Aorta (tissue), 5 donors: ENCODE measurements around the gene WSCD2. TPM values are rescaled to one million over a fixed set of nuclear protein-coding genes. Genes with fewer than 3 reads are reported as not detected.

Experiments used
- ATAC-seq: fragments of 200-7000 bp; cut with Tn5 transposase; one replicate; pipeline ENCODE4 v1.9.1; 2022; ENCODE audit warnings: moderate library complexity; ENCODE audit not compliant: low FRiP score
- DNase-seq, 2 donors: peaks; one replicate each; pipeline ENCODE4 v3.0.0-alpha.2; 2020
- H3K27ac ChIP-seq, 2 donors: one replicate each; pipeline ENCODE4 v1.5.1; 2013; ENCODE audit warnings: low read length in 2 of 2, mild to moderate bottlenecking in 2 of 2, moderate library complexity in 2 of 2, control low read depth in 1 of 2, inconsistent platforms in 1 of 2, low read depth in 1 of 2
- H3K27me3 ChIP-seq, 2 donors: one replicate each; pipeline ENCODE4 v1.6.1; 2013; ENCODE audit warnings: control low read depth in 1 of 2, low read length in 1 of 2, mild to moderate bottlenecking in 1 of 2, moderate library complexity in 1 of 2; ENCODE audit not compliant: insufficient read depth in 2 of 2, control insufficient read depth in 1 of 2
- H3K36me3 ChIP-seq, 2 donors: one replicate each; pipeline ENCODE4 v1.6.1; 2013; ENCODE audit warnings: control low read depth in 1 of 2, low read length in 1 of 2, mild to moderate bottlenecking in 1 of 2; ENCODE audit not compliant: insufficient read depth in 2 of 2, control insufficient read depth in 1 of 2
- H3K4me1 ChIP-seq, 2 donors: one replicate each; pipeline ENCODE4 v1.6.1; 2013; ENCODE audit warnings: low read length in 2 of 2, control low read depth in 1 of 2, mild to moderate bottlenecking in 1 of 2, moderate library complexity in 1 of 2; ENCODE audit not compliant: insufficient read depth in 2 of 2, control insufficient read depth in 1 of 2
- H3K4me3 ChIP-seq, 2 donors: one replicate each; pipeline ENCODE4 v1.5.1; 2013; ENCODE audit warnings: low read length in 2 of 2, control low read depth in 1 of 2, mild to moderate bottlenecking in 1 of 2
- H3K9me3 ChIP-seq: one replicate; pipeline ENCODE4 v1.6.1; 2013; ENCODE audit warnings: mild to moderate bottlenecking, low read length; ENCODE audit not compliant: control insufficient read depth
- WGBS, 2 donors: extraction: QIAGEN DNeasy Blood & Tissue Kit; methylation state at CpG; one replicate each; pipeline ENCODE4 v1.1.7; 2013; 5-methylcytosine and 5-hydroxymethylcytosine counted together
- intact Hi-C, 2 donors: fragments of 100-400 bp; cut with DNase I; formaldehyde crosslinking; loops; one replicate each; pipeline versions ENCODE4 v1.14.2 to v1.15.0; 2022
- polyA plus RNA-seq, 2 donors: library from polyadenylated mRNA; stranded (reverse); fragments of 200-250 nt; gene quantifications; one replicate each; pipeline ENCODE4 v1.2.3, GENCODE V29; 2013
- total RNA-seq, 2 donors: library from RNA; stranded (reverse); fragmentation: NEBNext Ultra II Directional; extraction: Animal tissue kit (Norgen Biotek cat#: 25700); gene quantifications; one replicate each; pipeline ENCODE4 v1.2.1, GENCODE V29; 2021
- donor health status: healthy with polysubstance abuse.
- donor health status: Bipolar disorder and iron deficiency.
- donor health status: DM: no; HTN: no; CAD: no.
- donor health status: DM: no; HTN: no; CAD: no.
- donor health status: DM: yes; HTN: yes; CAD: no.

WSCD2 gene
- total and polyA plus RNA-seq, 4 donors, result 0.75 to 9.7 (median 5.6) TPM; not detected in 1

DNA sequence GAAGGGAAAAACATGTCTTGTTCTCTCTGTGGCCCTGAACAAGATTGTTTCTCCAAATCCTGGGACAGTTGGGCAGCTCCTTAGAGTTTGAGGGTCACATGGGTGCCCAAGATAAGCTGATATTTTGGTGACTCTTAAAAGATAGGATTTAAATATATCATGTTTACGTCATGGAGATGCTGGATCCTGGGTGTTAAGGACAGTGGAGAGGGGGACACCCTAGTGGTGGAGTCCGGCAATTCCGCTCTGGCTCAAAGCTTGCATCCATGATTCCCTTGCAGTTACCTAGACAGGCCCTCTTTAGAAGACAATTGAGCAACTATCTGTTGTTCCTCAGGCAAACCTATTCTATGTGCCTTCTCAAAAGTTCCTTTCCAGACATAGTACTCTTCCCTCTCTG is 108.2 kb downstream of the WSCD2 start:
- DNase-seq (no peak), ATAC-seq (no peak)
- no peak overlapping the region for H3K27ac ChIP-seq
- no peaks in the 10 kb centered on the region for H3K27me3 ChIP-seq
- H3K9me3 ChIP-seq, result no peaks in the 10 kb centered on the region
- 80 to 92% methylated on average over 3 of the region's 3 CpGs for WGBS, 2 donors
- no peaks in the 10 kb centered on the region for H3K36me3 ChIP-seq
- no peak overlapping the region for H3K4me3 ChIP-seq
- intact Hi-C loops, result no loop called here
- H3K4me1 ChIP-seq, result no peaks in the 10 kb centered on the region

DNA sequence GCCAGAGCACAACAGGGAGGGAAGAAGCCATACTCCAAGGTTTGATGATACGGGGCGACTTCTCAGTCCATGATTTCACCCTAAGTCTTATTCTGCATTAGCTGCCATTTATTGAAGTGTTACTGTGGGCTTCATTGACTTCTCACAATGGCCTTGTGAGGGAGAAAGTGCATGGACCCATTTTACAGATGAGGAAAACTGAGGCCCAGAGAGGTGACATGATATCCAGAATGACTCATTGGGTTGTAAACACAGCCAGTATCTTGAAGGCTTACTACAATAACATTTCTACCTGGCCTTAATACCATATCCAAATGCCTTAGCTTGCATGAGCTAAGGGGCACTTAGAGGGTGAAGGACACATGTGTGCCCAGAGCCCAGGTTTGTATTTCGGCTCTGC is 109.4 kb downstream of the WSCD2 start:
- ATAC-seq, result no peak
- Histone ChIP-seq H3K27me3 (no peaks in the 10 kb centered on the region), H3K27ac (no peak overlapping the region), H3K36me3 (no peaks in the 10 kb centered on the region), H3K4me1 (no peaks in the 10 kb centered on the region), H3K4me3 (no peak overlapping the region), H3K9me3 (no peaks in the 10 kb centered on the region)
- no peak for DNase-seq
- WGBS, 2 donors, result 94 to 98% methylated on average over 3 of the region's 3 CpGs
- intact Hi-C loops, result no loop called here

DNA sequence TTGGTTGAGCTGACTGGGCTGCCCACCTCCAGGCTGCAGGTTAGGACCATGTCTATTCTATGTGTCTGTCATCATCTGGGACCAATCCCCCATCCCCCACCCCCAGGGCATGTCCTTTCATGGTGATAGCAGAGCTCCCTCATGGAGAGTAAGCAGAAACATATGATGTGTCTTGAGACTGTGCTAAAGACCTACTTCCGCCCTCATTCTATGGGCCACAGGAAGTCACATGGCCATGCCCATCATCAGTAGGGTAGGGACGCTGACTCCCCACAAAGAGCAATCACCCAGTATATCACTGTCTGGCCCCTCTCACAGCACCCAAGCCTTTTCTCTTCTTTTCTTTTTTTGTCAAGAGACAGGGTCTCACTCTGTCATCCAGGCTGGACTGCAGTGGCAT is 110.3 kb downstream of the WSCD2 start:
- WGBS, 2 donors, result 71 to 86% methylated on average over 2 of the region's 2 CpGs
- Histone ChIP-seq H3K9me3 (no peaks in the 10 kb centered on the region), H3K36me3 (no peaks in the 10 kb centered on the region), H3K4me1 (no peaks in the 10 kb centered on the region), H3K27me3 (no peaks in the 10 kb centered on the region), H3K27ac (no peak overlapping the region), H3K4me3 (no peak overlapping the region)
- ATAC-seq (no peak), DNase-seq (no peak)
- intact Hi-C loops, result no loop called here

DNA sequence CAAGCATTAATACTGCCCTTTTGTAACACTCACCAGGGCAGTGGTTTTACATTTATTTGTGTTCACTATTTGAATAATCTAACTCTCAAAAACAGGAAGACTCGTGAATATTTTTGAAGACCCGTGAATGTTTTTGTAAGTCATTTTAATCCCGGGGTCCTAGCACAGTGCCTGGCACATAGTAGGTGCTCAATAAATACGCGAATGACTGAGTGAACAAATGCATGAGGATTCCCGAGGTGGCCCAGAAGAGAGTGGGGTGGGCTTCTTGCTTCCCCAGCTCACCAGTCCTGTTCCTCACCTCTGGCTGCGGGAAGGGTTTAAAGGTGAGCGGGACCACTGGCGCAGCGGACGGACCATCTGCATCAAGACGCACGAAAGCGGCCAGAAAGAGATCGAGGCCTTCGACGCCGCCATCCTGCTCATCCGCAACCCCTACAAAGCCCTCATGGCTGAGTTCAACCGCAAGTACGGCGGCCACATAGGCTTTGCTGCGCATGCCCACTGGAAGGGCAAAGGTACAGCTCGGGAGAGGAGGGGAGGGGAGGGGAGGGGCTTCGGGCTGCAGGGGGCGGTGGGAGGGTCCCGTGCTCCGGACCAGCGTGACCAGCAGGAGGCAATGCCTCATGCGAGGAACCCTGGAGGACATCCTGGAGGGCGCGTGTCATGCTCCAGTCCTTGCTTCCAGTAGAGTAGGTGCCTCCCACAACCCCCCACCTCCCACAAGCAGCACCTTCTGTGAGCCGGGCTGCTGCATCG is 111.1 kb downstream of the WSCD2 start:
- Histone ChIP-seq H3K27ac (no peak overlapping the region), H3K4me1 (no peaks in the 10 kb centered on the region), H3K9me3 (no peaks in the 10 kb centered on the region), H3K36me3 (no peaks in the 10 kb centered on the region), H3K4me3 (no peak overlapping the region), H3K27me3 (no peaks in the 10 kb centered on the region)
- no peak for ATAC-seq
- WGBS, 2 donors, result 44 to 69% methylated on average over 28 to 34 of the region's 34 CpGs
- intact Hi-C loops, result no loop called here
- no peak for DNase-seq

DNA sequence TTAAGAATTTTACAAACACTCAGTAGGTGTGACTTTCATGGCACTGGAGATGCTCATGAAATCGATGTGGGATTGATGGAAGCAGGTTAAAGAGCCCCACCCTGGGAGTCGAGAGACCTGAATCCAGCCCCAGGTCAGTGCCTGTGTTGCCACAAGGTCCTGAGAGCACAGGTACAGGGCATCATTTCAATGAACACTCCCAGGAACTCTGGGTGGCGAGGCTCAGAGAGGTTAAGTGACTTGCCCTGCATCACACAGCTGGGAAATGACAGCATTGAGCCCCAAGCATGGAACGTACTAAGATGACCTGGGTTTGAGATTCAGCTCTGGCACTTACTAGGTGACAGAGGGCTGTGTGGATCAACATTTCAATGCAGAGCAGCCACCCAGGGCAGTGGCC is 111.8 kb downstream of the WSCD2 start:
- Histone ChIP-seq H3K4me1 (no peaks in the 10 kb centered on the region), H3K27me3 (no peaks in the 10 kb centered on the region), H3K4me3 (no peak overlapping the region), H3K9me3 (no peaks in the 10 kb centered on the region), H3K36me3 (no peaks in the 10 kb centered on the region), H3K27ac (no peak overlapping the region)
- DNase-seq (no peak), ATAC-seq (no peak)
- 92 to 93% methylated on average over 4 of the region's 4 CpGs for WGBS, 2 donors
- intact Hi-C loops, result no loop called here

DNA sequence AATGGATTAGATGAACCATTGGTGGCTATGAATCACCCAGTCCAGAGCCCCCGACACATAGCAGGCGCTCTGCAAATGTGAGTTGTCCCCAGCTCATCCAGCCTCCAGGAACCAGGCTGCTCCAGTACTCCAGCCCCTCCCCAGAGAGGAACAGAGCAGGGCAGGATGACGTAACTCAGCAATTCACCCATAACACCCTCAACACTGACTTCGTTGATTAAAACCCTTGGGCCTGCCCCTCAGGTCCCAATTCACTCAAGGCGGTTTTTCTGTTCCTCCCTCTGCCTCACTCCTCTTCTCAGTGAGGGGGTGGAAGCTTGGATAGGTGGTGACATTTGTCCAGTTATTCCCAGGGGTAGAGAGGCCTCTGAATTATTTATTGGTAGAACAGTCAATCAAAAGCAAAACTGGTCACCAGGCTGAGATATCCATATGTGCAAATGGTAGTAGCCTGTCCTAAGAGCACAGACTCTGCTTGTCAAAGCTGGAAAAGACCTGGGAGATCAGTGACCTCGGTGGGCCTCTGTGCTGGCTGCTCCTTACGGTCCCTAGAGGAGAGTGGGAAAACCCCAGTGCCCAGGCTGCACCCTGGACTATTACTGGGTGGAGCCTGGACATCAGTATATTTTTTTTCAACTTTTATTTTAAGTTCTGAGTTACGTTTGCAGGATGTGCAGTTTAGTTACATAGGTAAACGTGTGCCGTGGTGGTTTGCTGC is 113.1 kb downstream of the WSCD2 start:
- H3K4me1 ChIP-seq, result no peaks in the 10 kb centered on the region
- WGBS, 2 donors, result 62 to 64% methylated on average over 10 of the region's 10 CpGs
- ATAC-seq (no peak), DNase-seq (no peak)
- intact Hi-C loops, result no loop called here
- H3K36me3 ChIP-seq, result no peaks in the 10 kb centered on the region
- no peak overlapping the region for H3K4me3 ChIP-seq
- no peaks in the 10 kb centered on the region for H3K9me3 ChIP-seq
- H3K27ac ChIP-seq, result no peak overlapping the region
- no peaks in the 10 kb centered on the region for H3K27me3 ChIP-seq

DNA sequence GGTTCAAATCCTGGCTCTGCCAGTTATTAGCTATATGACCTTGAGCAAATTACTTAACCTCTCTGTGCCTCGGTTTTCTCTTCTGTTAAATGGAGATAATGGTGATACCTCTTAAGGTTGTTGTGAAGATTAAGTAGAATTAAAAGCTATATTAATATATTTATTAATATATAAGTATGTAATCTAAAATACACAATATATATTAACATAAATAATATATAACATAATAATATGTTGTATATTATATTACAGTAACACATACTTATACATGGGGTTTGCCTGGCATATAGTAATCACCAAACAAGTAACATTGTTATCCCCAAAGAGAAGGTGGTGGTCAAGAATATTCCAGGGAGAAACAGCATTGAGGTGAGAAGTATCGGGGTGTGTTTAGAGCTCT is 118.0 kb downstream of the WSCD2 start:
- ATAC-seq, result no peak
- intact Hi-C loops, result no loop called here
- no peaks in the 10 kb centered on the region for H3K36me3 ChIP-seq
- H3K4me3 ChIP-seq, result no peak overlapping the region
- H3K9me3 ChIP-seq, result no peaks in the 10 kb centered on the region
- no peaks in the 10 kb centered on the region for H3K27me3 ChIP-seq
- WGBS, 2 donors, result 80% methylated on average over 2 of the region's 2 CpGs
- H3K27ac ChIP-seq, result no peak overlapping the region
- no peaks in the 10 kb centered on the region for H3K4me1 ChIP-seq
- DNase-seq, result no peak

DNA sequence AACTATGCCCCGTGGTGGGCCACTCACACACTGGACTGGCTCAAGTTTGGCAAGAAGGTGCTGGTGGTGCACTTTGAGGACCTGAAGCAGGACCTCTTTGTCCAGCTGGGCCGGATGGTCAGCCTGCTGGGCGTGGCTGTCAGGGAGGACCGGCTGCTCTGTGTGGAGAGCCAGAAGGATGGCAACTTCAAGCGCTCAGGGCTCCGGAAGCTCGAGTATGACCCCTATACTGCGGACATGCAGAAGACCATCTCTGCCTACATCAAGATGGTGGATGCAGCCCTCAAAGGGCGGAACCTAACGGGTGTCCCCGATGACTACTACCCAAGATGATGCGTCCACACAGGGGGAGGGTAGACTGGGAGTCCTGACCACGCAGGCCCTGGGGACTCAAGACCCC is 118.9 kb downstream of the WSCD2 start:
- H3K27ac ChIP-seq, result no peak overlapping the region
- H3K36me3 ChIP-seq, result no peaks in the 10 kb centered on the region
- intact Hi-C loops, result no loop called here
- H3K4me3 ChIP-seq, result no peak overlapping the region
- no peak for DNase-seq
- H3K9me3 ChIP-seq, result no peaks in the 10 kb centered on the region
- WGBS, 2 donors, result 89 to 91% methylated on average over 13 of the region's 13 CpGs
- ATAC-seq, result no peak
- H3K4me1 ChIP-seq, result no peaks in the 10 kb centered on the region
- no peaks in the 10 kb centered on the region for H3K27me3 ChIP-seq

DNA sequence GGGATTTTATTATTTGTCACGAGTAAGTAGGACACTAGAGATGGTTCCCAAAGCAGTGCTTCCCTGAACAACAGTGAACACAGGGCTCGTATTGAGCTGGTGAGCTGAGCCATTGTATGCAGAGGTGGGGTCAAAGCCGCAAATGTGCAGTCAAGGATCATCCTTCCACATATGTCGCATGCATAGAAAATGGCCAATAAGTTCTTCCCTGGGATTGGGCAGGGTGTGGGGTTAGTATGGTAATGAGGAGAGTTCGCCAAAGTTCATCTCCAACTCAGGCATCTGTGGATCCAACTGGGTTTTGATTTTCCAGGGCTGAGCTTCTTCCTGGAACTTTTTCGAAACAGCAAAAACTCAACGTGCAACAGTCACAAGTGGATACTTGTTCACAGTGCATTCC is 123.4 kb downstream of the WSCD2 start:
- Histone ChIP-seq H3K27me3 (peaks cover 0 to 5% of the 10 kb centered on the region in 2 donors), H3K4me1 (no peaks in the 10 kb centered on the region), H3K36me3 (no peaks in the 10 kb centered on the region), H3K4me3 (no peak overlapping the region), H3K27ac (no peak overlapping the region), H3K9me3 (no peaks in the 10 kb centered on the region)
- ATAC-seq (no peak), DNase-seq (no peak)
- intact Hi-C loops, result no loop called here
- 88% methylated on average over 7 of the region's 7 CpGs for WGBS, 2 donors
